H9 (cell line): ENCODE data around the gene DEK. TPM values are rescaled to one million over a fixed set of nuclear protein-coding genes. Genes with fewer than 3 reads are reported as not detected.

ENCODE experiments used
- DNase-seq: peaks from one replicate; pipeline ENCODE4 v3.0.0-alpha.2; 2017
- H2AFZ ChIP-seq: one replicate; pipeline ENCODE4 v1.6.1; 2013; ENCODE audit warnings: mild to moderate bottlenecking, low read length, control low read depth, moderate library complexity
- H2AK5ac ChIP-seq: 2 replicates; pipeline ENCODE4 v1.6.1; 2013; ENCODE audit warnings: low read length, control low read depth, mixed read lengths; ENCODE audit not compliant: insufficient read length
- H2BK120ac ChIP-seq: one replicate; pipeline ENCODE4 v1.6.1; 2013; ENCODE audit warnings: low read depth, mild to moderate bottlenecking, low read length, control low read depth, inconsistent platforms; ENCODE audit not compliant: poor library complexity, severe bottlenecking
- H2BK12ac ChIP-seq: 2 replicates; pipeline ENCODE4 v1.6.1; 2013; ENCODE audit warnings: low read length, control low read depth, mixed read lengths, low read depth; ENCODE audit not compliant: insufficient read length
- H2BK15ac ChIP-seq: 2 replicates; pipeline ENCODE4 v1.6.1; 2013; ENCODE audit warnings: low read depth, low read length, control low read depth
- H2BK20ac ChIP-seq: one replicate; pipeline ENCODE4 v1.6.1; 2013; ENCODE audit warnings: low read depth, mild to moderate bottlenecking, low read length, control low read depth, inconsistent platforms; ENCODE audit not compliant: poor library complexity, severe bottlenecking
- H2BK5ac ChIP-seq: 2 replicates; pipeline ENCODE4 v1.6.1; 2013; ENCODE audit warnings: low read length, control low read depth, mixed read lengths; ENCODE audit not compliant: insufficient read length
- H3K14ac ChIP-seq: 2 replicates; pipeline ENCODE4 v1.6.1; 2013; ENCODE audit warnings: low read length, control low read depth; ENCODE audit not compliant: insufficient read depth
- H3K18ac ChIP-seq: 2 replicates; pipeline ENCODE4 v1.6.1; 2013; ENCODE audit warnings: low read depth, mild to moderate bottlenecking, mixed read lengths, low read length, control low read depth; ENCODE audit not compliant: insufficient read length
- H3K23ac ChIP-seq: 2 replicates; pipeline ENCODE4 v1.6.1; 2013; ENCODE audit warnings: low read length, control low read depth, mixed read lengths, low read depth; ENCODE audit not compliant: insufficient read length
- H3K23me2 ChIP-seq: 2 replicates; pipeline ENCODE4 v1.6.1; 2013; ENCODE audit warnings: low read depth, mild to moderate bottlenecking, mixed read lengths, low read length, control low read depth; ENCODE audit not compliant: insufficient read length, poor library complexity, severe bottlenecking
- H3K27ac ChIP-seq: 2 replicates; pipeline ENCODE4 v1.5.1; 2013; ENCODE audit warnings: low read length, control low read depth, mixed read lengths, low read depth; ENCODE audit not compliant: insufficient read length
- H3K27me3 ChIP-seq: 2 replicates; pipeline ENCODE4 v1.6.1; 2013; ENCODE audit warnings: low read length, control low read depth, inconsistent platforms; ENCODE audit not compliant: insufficient read depth
- H3K4ac ChIP-seq: 2 replicates; pipeline ENCODE4 v1.6.1; 2013; ENCODE audit warnings: low read depth, mild to moderate bottlenecking, control low read depth, inconsistent platforms, low read length, moderate library complexity
- H3K4me1 ChIP-seq: 2 replicates; pipeline ENCODE4 v1.6.1; 2013; ENCODE audit warnings: low read length, control low read depth, inconsistent platforms; ENCODE audit not compliant: insufficient read depth
- H3K4me2 ChIP-seq: 2 replicates; pipeline ENCODE4 v1.6.1; 2013; ENCODE audit warnings: low read length, control low read depth, mixed read lengths; ENCODE audit not compliant: insufficient read length, insufficient read depth
- H3K56ac ChIP-seq: 2 replicates; pipeline ENCODE4 v1.6.1; 2013; ENCODE audit warnings: low read depth, mild to moderate bottlenecking, mixed read lengths, low read length, control low read depth; ENCODE audit not compliant: insufficient read length
- H3K79me1 ChIP-seq: 2 replicates; pipeline ENCODE4 v1.6.1; 2013; ENCODE audit warnings: low read depth, mild to moderate bottlenecking, moderate library complexity, low read length, control low read depth, inconsistent platforms; ENCODE audit not compliant: insufficient read depth, poor library complexity, severe bottlenecking
- H3K79me2 ChIP-seq: 2 replicates; pipeline ENCODE4 v1.6.1; 2013; ENCODE audit warnings: low read length, control low read depth, inconsistent platforms; ENCODE audit not compliant: insufficient read depth
- H3K9ac ChIP-seq: 2 replicates; pipeline ENCODE4 v1.6.1; 2013; ENCODE audit warnings: low read length, control low read depth, mixed read lengths; ENCODE audit not compliant: insufficient read length; ENCODE audit errors: extremely low read depth
- H3K9me3 ChIP-seq: one replicate; pipeline ENCODE4 v1.6.1; 2013; ENCODE audit warnings: low read depth, low read length, inconsistent platforms; ENCODE audit not compliant: control insufficient read depth
- H3T11ph ChIP-seq: one replicate; pipeline ENCODE4 v1.6.1; 2013; ENCODE audit warnings: mild to moderate bottlenecking, low read length, control low read depth, inconsistent platforms
- H4K20me1 ChIP-seq: one replicate; pipeline ENCODE4 v1.6.1; 2013; ENCODE audit not compliant: control insufficient read depth, insufficient read length, insufficient read depth
- H4K5ac ChIP-seq: 2 replicates; pipeline ENCODE4 v1.6.1; 2013; ENCODE audit warnings: low read depth, mild to moderate bottlenecking, mixed read lengths, low read length, control low read depth; ENCODE audit not compliant: insufficient read length
- H4K8ac ChIP-seq: replicated peaks from 2 replicates; pipeline ENCODE4 v1.6.1; 2013; ENCODE audit warnings: low read length, control low read depth, mixed read lengths, low read depth; ENCODE audit not compliant: insufficient read length
- H4K91ac ChIP-seq: 2 replicates; pipeline ENCODE4 v1.6.1; 2013; ENCODE audit warnings: low read depth, mild to moderate bottlenecking, moderate library complexity, mixed read lengths, low read length, control low read depth; ENCODE audit not compliant: insufficient read length
- H3K27ac Mint-ChIP-seq, 3 experiments: 2 replicates in 2 of 3; 3 replicates in 1 of 3; pipeline ENCODE4 v1.8.0; 2020 to 2021; ENCODE audit warnings: mixed read lengths in 3 of 3, mild to moderate bottlenecking in 1 of 3, moderate library complexity in 1 of 3
- H3K27me3 Mint-ChIP-seq: 2 replicates; pipeline ENCODE4 v1.8.0; 2021; ENCODE audit warnings: low read depth, mild to moderate bottlenecking, moderate library complexity, mixed read lengths
- H3K36me3 Mint-ChIP-seq, 3 experiments: 2 replicates in 2 of 3; 3 replicates in 1 of 3; pipeline ENCODE4 v1.8.0; 2020 to 2021; ENCODE audit warnings: low read depth in 3 of 3, mixed read lengths in 3 of 3; ENCODE audit not compliant: insufficient read depth in 1 of 3
- H3K4me1 Mint-ChIP-seq, 2 experiments: 2 replicates each; pipeline ENCODE4 v1.8.0; 2020; ENCODE audit warnings: mixed read lengths in 2 of 2
- H3K4me3 Mint-ChIP-seq, 2 experiments: 2 replicates in 1 of 2; 3 replicates in 1 of 2; pipeline ENCODE4 v1.8.0; 2020 to 2021; ENCODE audit warnings: mild to moderate bottlenecking in 2 of 2, mixed read lengths in 2 of 2, moderate library complexity in 1 of 2
- H3K9me3 Mint-ChIP-seq, 2 experiments: 2 replicates in 1 of 2; 3 replicates in 1 of 2; pipeline ENCODE4 v1.8.0; 2020; ENCODE audit warnings: mild to moderate bottlenecking in 2 of 2, mixed read lengths in 2 of 2, moderate library complexity in 1 of 2
- WGBS: extraction: QIAGEN DNeasy Blood & Tissue Kit; methylation state at CpG from one replicate; pipeline ENCODE4 v1.1.7; 2013; ENCODE audit warnings: missing lambda C conversion rate, low lambda C conversion rate, mixed read lengths; ENCODE audit not compliant: insufficient read length; ENCODE audit errors: extremely low coverage; 5-methylcytosine and 5-hydroxymethylcytosine counted together
- total RNA-seq: library from RNA; stranded (reverse); gene quantifications from 2 replicates; pipeline ENCODE4 v1.2.1, GENCODE V29; 2021
- TF ChIP-seq, protein P1 (sequence below): fragments of 200-600 bp; sonication (generic); conservative IDR thresholded peaks from 3 replicates; pipeline ENCODE4 v1.8.0; 2021; ENCODE audit warnings: antibody characterized with exemption, mild to moderate bottlenecking

DEK gene
- total RNA-seq, 1 experiment from 2014 or later: 217 TPM

DNA sequence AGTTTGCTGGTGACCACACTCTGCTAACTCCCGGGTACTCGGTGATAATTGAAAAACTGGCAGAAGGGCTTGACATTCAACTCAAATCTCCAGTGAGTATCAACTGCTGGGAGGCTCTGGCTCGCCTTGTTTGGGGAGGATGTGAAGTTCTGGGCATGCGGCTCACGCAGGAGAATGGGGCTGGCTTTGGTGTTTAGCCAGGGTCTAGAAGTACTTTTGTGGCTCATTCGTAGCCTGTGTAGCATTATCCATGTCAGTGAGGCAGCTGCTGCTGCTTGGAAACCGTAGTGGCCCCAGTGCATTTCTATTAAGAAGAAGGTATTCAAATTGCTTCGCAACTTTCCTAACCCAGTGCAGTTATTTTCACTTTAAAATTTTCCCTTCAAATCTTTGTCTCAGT lies 56.9 kb downstream of the DEK start:
- no peak overlapping the region for H3K4me3 Mint-ChIP-seq
- Histone ChIP-seq H3K23ac (no peak overlapping the region), H4K91ac (no peak overlapping the region), H3K4me2 (no peak overlapping the region), H3K79me1 (no peaks in the 10 kb centered on the region), H2BK12ac (no peak overlapping the region), H3K18ac (no peak overlapping the region), H4K20me1 (no peaks in the 10 kb centered on the region), H3K27ac (no peak overlapping the region), H3K56ac (no peak overlapping the region), H3K4me1 (peaks cover 2% of the 10 kb centered on the region; the same call in 1 of the 2 replicates), H2BK15ac (no peak overlapping the region), H2AFZ (no peak overlapping the region), H4K5ac (no peak overlapping the region), H3K23me2 (no peaks in the 10 kb centered on the region), H3K4ac (no peak overlapping the region), H2BK120ac (no peak overlapping the region), H3K14ac (no peak overlapping the region), H2AK5ac (no peak overlapping the region), H3T11ph (no peak overlapping the region), H3K9ac (no peak overlapping the region), H2BK5ac (no peak overlapping the region), H3K27me3 (no peaks in the 10 kb centered on the region), H3K9me3 (no peaks in the 10 kb centered on the region), H2BK20ac (no peak overlapping the region), H3K79me2 (no peaks in the 10 kb centered on the region), H4K8ac (no peak overlapping the region)
- H3K9me3 Mint-ChIP-seq: no peaks in the 10 kb centered on the region
- WGBS: no CpG with 5 or more reads among the region's 8 CpGs
- DNase-seq: no peak
- TF ChIP-seq, protein P1, sequence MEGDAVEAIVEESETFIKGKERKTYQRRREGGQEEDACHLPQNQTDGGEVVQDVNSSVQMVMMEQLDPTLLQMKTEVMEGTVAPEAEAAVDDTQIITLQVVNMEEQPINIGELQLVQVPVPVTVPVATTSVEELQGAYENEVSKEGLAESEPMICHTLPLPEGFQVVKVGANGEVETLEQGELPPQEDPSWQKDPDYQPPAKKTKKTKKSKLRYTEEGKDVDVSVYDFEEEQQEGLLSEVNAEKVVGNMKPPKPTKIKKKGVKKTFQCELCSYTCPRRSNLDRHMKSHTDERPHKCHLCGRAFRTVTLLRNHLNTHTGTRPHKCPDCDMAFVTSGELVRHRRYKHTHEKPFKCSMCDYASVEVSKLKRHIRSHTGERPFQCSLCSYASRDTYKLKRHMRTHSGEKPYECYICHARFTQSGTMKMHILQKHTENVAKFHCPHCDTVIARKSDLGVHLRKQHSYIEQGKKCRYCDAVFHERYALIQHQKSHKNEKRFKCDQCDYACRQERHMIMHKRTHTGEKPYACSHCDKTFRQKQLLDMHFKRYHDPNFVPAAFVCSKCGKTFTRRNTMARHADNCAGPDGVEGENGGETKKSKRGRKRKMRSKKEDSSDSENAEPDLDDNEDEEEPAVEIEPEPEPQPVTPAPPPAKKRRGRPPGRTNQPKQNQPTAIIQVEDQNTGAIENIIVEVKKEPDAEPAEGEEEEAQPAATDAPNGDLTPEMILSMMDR: no peak
- peaks cover 4 to 7% of the 10 kb centered on the region in 2 experiments for H3K4me1 Mint-ChIP-seq
- peaks cover 0 to 4% (median 0%) of the 10 kb centered on the region in 3 experiments; a peak in 1 of 7 replicates for H3K36me3 Mint-ChIP-seq
- no peaks in the 10 kb centered on the region; the same call in 1 of the 2 replicates for H3K27me3 Mint-ChIP-seq
- no peak overlapping the region for H3K27ac Mint-ChIP-seq
